ENCODE results near the gene H2BW2. TPM values are rescaled to one million over a fixed set of nuclear protein-coding genes. Genes with fewer than 3 reads are reported as not detected.
"Not testable (repeated sequence)": the region's sequence is repeated elsewhere in the genome, so short reads cannot be mapped to it uniquely, and the experiment has no call there.

H2BW2 gene
- not detected for total RNA-seq

- Histone ChIP-seq H3K4me3 (ENCODE audit: low read length) (no peak within 1 kb of the TSS), H3K27me3 (ENCODE audit: insufficient read depth, low read length) (no peaks in the 10 kb centered on the region)
Observed at GRCh38 chrX:104039689-104040505, at the start of gene H2BW2. H2BW2 (plus strand) TSS chrX:104039956; CDS start chrX:104039995, 39 bp downstream.

GRCh38 chrX:103999234-103999633 lies 40.5 kb upstream of the H2BW2 start:
- H3K4me3 ChIP-seq (ENCODE audit: low read length) = no peak overlapping the region
- H3K27me3 ChIP-seq (ENCODE audit: insufficient read depth, low read length) = no peaks in the 10 kb centered on the region
- H3K9me3 ChIP-seq (ENCODE audit: low read depth, low read length) = no peaks in the 10 kb centered on the region
- no peaks in the 10 kb centered on the region for H3K4me1 ChIP-seq (ENCODE audit: insufficient read depth, low read length)

More at GRCh38 chrX:104039689-104040505, at the start of gene H2BW2:
- no peaks in the 10 kb centered on the region for H3K4me1 ChIP-seq (ENCODE audit: insufficient read depth, low read length)
- no peaks in the 10 kb centered on the region for H3K9me3 ChIP-seq (ENCODE audit: low read depth, low read length)

- H3K9me3 ChIP-seq (ENCODE audit: low read depth, low read length) = no peaks in the 10 kb centered on the region
- H3K4me1 ChIP-seq (ENCODE audit: insufficient read depth, low read length) = no peaks in the 10 kb centered on the region
- H3K4me3 ChIP-seq (ENCODE audit: low read length) = no peak overlapping the region
- H3K27me3 ChIP-seq (ENCODE audit: insufficient read depth, low read length) = no peaks in the 10 kb centered on the region
Observed at GRCh38 chrX:104008831-104009230, 30.9 kb upstream of the H2BW2 start.

GRCh38 chrX:104013158-104013557 lies 26.6 kb upstream of the H2BW2 start:
- Histone ChIP-seq H3K4me1 (ENCODE audit: insufficient read depth, low read length) (no peaks in the 10 kb centered on the region), H3K27me3 (ENCODE audit: insufficient read depth, low read length) (no peaks in the 10 kb centered on the region), H3K4me3 (ENCODE audit: low read length) (no peak overlapping the region), H3K9me3 (ENCODE audit: low read depth, low read length) (no peaks in the 10 kb centered on the region)

GRCh38 chrX:104013606-104014005 lies 26.1 kb upstream of the H2BW2 start, which contains the start of gene H2BW1:
H2BW1 (minus strand) TSS chrX:104013708; CDS start chrX:104013576, 132 bp downstream.
- no peaks in the 10 kb centered on the region for H3K9me3 ChIP-seq (ENCODE audit: low read depth, low read length)
- no peaks in the 10 kb centered on the region for H3K4me1 ChIP-seq (ENCODE audit: insufficient read depth, low read length)
- H3K4me3 ChIP-seq (ENCODE audit: low read length) = no peak within 1 kb of the TSS
- H3K27me3 ChIP-seq (ENCODE audit: insufficient read depth, low read length) = no peaks in the 10 kb centered on the region

- not testable (repeated sequence) for H3K27me3 ChIP-seq (ENCODE audit: insufficient read depth, low read length); H3K4me1 ChIP-seq (ENCODE audit: insufficient read depth, low read length); H3K9me3 ChIP-seq (ENCODE audit: low read depth, low read length); H3K4me3 ChIP-seq (ENCODE audit: low read length)
Observed at GRCh38 chrX:104015576-104015975, 24.2 kb upstream of the H2BW2 start.

- H3K4me3 ChIP-seq (ENCODE audit: low read length) = no peak overlapping the region
- H3K4me1 ChIP-seq (ENCODE audit: insufficient read depth, low read length) = no peaks in the 10 kb centered on the region
- no peaks in the 10 kb centered on the region for H3K27me3 ChIP-seq (ENCODE audit: insufficient read depth, low read length)
- no peaks in the 10 kb centered on the region for H3K9me3 ChIP-seq (ENCODE audit: low read depth, low read length)
Observed at GRCh38 chrX:104018126-104018525, 21.6 kb upstream of the H2BW2 start.

GRCh38 chrX:104041003-104041402 lies 1.2 kb downstream of the H2BW2 start:
- H3K4me1 ChIP-seq (ENCODE audit: insufficient read depth, low read length) = no peaks in the 10 kb centered on the region
- no peak overlapping the region for H3K4me3 ChIP-seq (ENCODE audit: low read length)
- no peaks in the 10 kb centered on the region for H3K9me3 ChIP-seq (ENCODE audit: low read depth, low read length)
- H3K27me3 ChIP-seq (ENCODE audit: insufficient read depth, low read length) = no peaks in the 10 kb centered on the region

GRCh38 chrX:104045642-104046041 lies 5.9 kb downstream of the H2BW2 start:
- H3K27me3 ChIP-seq (ENCODE audit: insufficient read depth, low read length) = no peaks in the 10 kb centered on the region
- no peak overlapping the region for H3K4me3 ChIP-seq (ENCODE audit: low read length)
- H3K9me3 ChIP-seq (ENCODE audit: low read depth, low read length) = no peaks in the 10 kb centered on the region
- no peaks in the 10 kb centered on the region for H3K4me1 ChIP-seq (ENCODE audit: insufficient read depth, low read length)

GRCh38 chrX:104047171-104047570 lies 7.4 kb downstream of the H2BW2 start:
- Histone ChIP-seq H3K4me3 (ENCODE audit: low read length) (no peak overlapping the region), H3K4me1 (ENCODE audit: insufficient read depth, low read length) (no peaks in the 10 kb centered on the region), H3K9me3 (ENCODE audit: low read depth, low read length) (no peaks in the 10 kb centered on the region), H3K27me3 (ENCODE audit: insufficient read depth, low read length) (no peaks in the 10 kb centered on the region)

- H3K4me1 ChIP-seq (ENCODE audit: insufficient read depth, low read length); H3K9me3 ChIP-seq (ENCODE audit: low read depth, low read length); H3K4me3 ChIP-seq (ENCODE audit: low read length); H3K27me3 ChIP-seq (ENCODE audit: insufficient read depth, low read length): not testable (repeated sequence)
Observed at GRCh38 chrX:104054956-104055355, 15.2 kb downstream of the H2BW2 start.

- not testable (repeated sequence) for H3K27me3 ChIP-seq (ENCODE audit: insufficient read depth, low read length); H3K4me1 ChIP-seq (ENCODE audit: insufficient read depth, low read length); H3K4me3 ChIP-seq (ENCODE audit: low read length); H3K9me3 ChIP-seq (ENCODE audit: low read depth, low read length)
Observed at GRCh38 chrX:104062636-104063035, 22.9 kb downstream of the H2BW2 start.

- not testable (repeated sequence) for H3K4me1 ChIP-seq (ENCODE audit: insufficient read depth, low read length); H3K27me3 ChIP-seq (ENCODE audit: insufficient read depth, low read length); H3K4me3 ChIP-seq (ENCODE audit: low read length); H3K9me3 ChIP-seq (ENCODE audit: low read depth, low read length)
Observed at GRCh38 chrX:104075778-104076445, 36.2 kb downstream of the H2BW2 start, which contains the start of gene TMSB15C. TMSB15C (minus strand) TSS chrX:104076236.

- H3K4me1 ChIP-seq (ENCODE audit: insufficient read depth, low read length); H3K27me3 ChIP-seq (ENCODE audit: insufficient read depth, low read length); H3K9me3 ChIP-seq (ENCODE audit: low read depth, low read length); H3K4me3 ChIP-seq (ENCODE audit: low read length): not testable (repeated sequence)
Observed at GRCh38 chrX:104077854-104078253, 38.1 kb downstream of the H2BW2 start.

- Histone ChIP-seq H3K4me3 (ENCODE audit: low read length) (no peak overlapping the region), H3K4me1 (ENCODE audit: insufficient read depth, low read length) (no peaks in the 10 kb centered on the region), H3K9me3 (ENCODE audit: low read depth, low read length) (no peaks in the 10 kb centered on the region), H3K27me3 (ENCODE audit: insufficient read depth, low read length) (no peaks in the 10 kb centered on the region)
Observed at GRCh38 chrX:104084063-104084462, 44.3 kb downstream of the H2BW2 start.

Measured in mononuclear cell (primary cell).